HG03175 (cell line): Measurements from ENCODE around the gene LMAN1L.

Source experiments
- ATAC-seq: cut with Tn5 transposase; IDR thresholded peaks from one replicate; pipeline ENCODE4 v1.9.1; 2021; ENCODE audit warnings: mild to moderate bottlenecking, moderate library complexity; ENCODE audit not compliant: unreplicated experiment

Gene LMAN1L

GRCh38 chr15:74793135-74794028 lies 19.3 kb upstream of the LMAN1L start:
- no peak for ATAC-seq

GRCh38 chr15:74794248-74794969 lies 18.2 kb upstream of the LMAN1L start:
- no peak for ATAC-seq

- no peak for ATAC-seq
Measured at GRCh38 chr15:74794970-74795349, 17.7 kb upstream of the LMAN1L start.

GRCh38 chr15:74795966-74796625 lies 16.5 kb upstream of the LMAN1L start:
- ATAC-seq = no peak

- ATAC-seq = peak; percentile 50
Measured at GRCh38 chr15:74798388-74799254, 14.0 kb upstream of the LMAN1L start.

GRCh38 chr15:74799255-74799855 lies 13.3 kb upstream of the LMAN1L start:
- no peak for ATAC-seq

GRCh38 chr15:74799856-74800558 lies 12.6 kb upstream of the LMAN1L start:
- peak; percentile 67 for ATAC-seq

- no peak for ATAC-seq
Measured at GRCh38 chr15:74800559-74801094, 12.0 kb upstream of the LMAN1L start.

- no peak for ATAC-seq
Measured at GRCh38 chr15:74801311-74801997, 11.2 kb upstream of the LMAN1L start.

GRCh38 chr15:74802290-74802689 lies 10.3 kb upstream of the LMAN1L start:
- ATAC-seq = no peak

- no peak for ATAC-seq
Measured at GRCh38 chr15:74802862-74803447, 9.7 kb upstream of the LMAN1L start.

GRCh38 chr15:74804935-74805334 lies 7.7 kb upstream of the LMAN1L start:
- ATAC-seq = no peak

- no peak for ATAC-seq
Measured at GRCh38 chr15:74807282-74807681, 5.4 kb upstream of the LMAN1L start.

- no peak for ATAC-seq
Measured at GRCh38 chr15:74808078-74808839, 4.4 kb upstream of the LMAN1L start.

- no peak for ATAC-seq
Measured at GRCh38 chr15:74808840-74809229, 3.8 kb upstream of the LMAN1L start.

GRCh38 chr15:74809242-74809641 lies 3.4 kb upstream of the LMAN1L start:
- ATAC-seq = no peak

GRCh38 chr15:74809956-74810355 lies 2.7 kb upstream of the LMAN1L start:
- ATAC-seq = no peak
